ENCODE data around the gene TP53BP2.

TP53BP2 gene

DNA sequence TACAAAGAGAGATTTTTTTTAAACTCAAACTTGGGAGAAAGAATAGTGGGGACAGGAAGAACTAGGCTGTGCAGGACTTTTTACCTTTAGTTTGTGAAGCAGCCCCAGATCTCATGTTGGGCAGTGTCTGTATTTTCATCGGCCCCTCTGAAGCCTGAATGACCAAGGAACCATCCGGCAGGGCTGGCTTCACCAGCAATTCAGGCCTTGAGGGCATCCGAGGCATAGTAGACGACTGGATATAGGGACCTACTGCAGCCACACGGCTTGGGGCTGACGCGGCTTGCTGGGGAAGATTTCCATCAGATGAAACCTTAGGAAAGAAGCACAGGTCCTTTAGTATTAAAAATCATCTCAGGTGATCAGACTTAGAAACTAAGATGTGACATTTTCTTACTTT, 43.7 kb downstream of the TP53BP2 start:
- in situ Hi-C loops (cut with HindIII; ENCODE audit: low sequenced_read_pairs), result no loop called here

- in situ Hi-C loops (cut with HindIII; ENCODE audit: low sequenced_read_pairs), result loop anchor here (5.0 kb wide), 1 partner anchor 89 kb away; no protein-coding TSS in a partner anchor
These were observed 49.5 kb downstream of the TP53BP2 start for GRCh38 chr1:223796210-223796609.

DNA sequence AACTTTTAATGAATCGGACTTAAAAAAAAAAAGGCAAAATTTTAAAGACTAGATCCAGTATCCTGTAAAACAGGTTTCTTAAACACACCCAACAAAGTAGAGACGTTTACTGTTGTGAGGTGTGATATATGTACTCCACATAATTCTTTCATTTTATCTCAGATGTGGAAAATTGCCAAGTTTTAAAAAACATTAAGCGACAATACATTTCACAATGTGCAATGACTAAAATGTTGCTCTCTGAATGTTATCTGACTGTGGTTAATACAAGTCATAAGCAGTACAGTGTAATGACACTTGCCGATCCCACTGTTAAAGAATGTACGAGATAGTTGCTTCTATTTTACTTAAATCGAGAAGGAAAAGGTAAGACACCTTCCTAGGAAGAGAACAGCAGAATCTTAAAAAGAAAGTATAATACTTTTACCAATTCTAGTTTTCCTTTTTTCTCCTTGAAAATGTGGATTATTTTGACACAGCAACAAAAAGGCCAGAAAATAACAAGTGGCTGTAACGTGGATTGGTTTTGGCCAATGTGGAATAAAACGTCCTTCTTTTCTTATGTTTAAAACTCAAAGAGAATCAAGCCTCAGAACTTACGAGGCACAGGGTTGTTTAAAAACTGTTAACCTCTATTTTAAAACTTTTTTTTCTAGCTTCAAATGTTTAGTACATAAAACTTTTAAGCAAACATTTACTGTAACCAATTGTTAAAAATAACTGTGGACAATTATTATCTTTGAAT, 51.4 kb downstream of the TP53BP2 start:
- in situ Hi-C loops (cut with HindIII; ENCODE audit: low sequenced_read_pairs), result no loop called here

DNA sequence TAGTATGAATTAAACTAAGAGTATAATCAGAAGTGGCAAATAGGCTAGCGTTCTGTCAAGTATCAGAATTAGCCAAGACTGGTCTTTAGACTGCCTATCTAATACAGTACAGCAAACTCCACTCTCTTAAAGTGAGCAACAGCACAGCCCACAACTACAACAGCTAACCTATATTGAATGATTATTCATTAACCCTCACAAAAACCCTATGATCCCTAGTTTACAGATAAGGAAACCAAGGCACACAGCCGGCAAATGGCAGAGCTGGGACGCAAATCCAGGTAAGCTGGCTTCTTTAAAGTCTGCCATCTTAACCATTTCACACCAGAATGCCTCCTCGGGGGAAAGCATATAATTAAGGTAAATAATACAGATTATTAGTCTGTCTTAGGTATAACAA, 52.0 kb downstream of the TP53BP2 start:
- in situ Hi-C loops (cut with HindIII; ENCODE audit: low sequenced_read_pairs), result no loop called here

- in situ Hi-C loops (cut with HindIII; ENCODE audit: low sequenced_read_pairs), result no loop called here
These were observed 53.7 kb downstream of the TP53BP2 start for GRCh38 chr1:223792046-223792445.

- in situ Hi-C loops (cut with HindIII; ENCODE audit: low sequenced_read_pairs), result no loop called here
These were observed 56.9 kb downstream of the TP53BP2 start for GRCh38 chr1:223788746-223789415.

DNA sequence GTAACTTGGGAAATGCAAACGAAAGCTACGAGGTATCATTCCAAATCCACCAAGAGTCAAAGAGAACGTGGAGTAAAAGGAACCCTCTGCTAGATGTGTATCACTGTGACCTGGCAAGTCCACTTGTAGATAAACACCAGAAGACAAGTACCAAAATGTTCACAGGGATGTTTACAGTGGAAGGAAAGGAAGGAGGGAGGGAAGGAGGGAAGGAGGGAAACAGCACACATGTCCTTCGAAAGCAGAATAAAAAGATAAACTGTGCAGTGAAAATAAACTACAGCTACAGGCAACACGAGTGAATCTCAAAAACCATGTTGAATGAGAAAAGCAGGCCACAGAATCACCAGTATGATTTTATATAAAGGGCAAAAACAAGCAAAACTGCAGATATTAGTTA, 59.9 kb downstream of the TP53BP2 start:
- in situ Hi-C loops (cut with HindIII; ENCODE audit: low sequenced_read_pairs), result no loop called here

DNA sequence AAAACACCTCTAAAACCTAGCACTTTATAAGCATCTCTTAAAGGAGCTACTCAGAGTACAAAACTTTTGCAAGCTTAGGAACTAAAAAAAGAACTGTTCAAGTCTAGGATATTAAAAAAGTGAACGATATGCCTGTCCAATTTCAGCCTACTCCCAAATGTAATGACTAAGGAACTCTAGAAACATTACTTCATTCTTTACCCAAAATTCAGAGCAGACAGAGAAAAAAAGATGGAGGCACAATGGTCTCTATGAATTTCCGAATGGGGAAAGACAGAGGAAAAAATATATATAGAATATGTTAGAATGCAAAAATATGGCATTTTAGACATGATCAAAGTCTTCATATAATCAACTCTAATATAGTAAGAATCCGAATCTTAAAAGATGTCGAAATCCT, 61.2 kb downstream of the TP53BP2 start:
- in situ Hi-C loops (cut with HindIII; ENCODE audit: low sequenced_read_pairs), result no loop called here

DNA sequence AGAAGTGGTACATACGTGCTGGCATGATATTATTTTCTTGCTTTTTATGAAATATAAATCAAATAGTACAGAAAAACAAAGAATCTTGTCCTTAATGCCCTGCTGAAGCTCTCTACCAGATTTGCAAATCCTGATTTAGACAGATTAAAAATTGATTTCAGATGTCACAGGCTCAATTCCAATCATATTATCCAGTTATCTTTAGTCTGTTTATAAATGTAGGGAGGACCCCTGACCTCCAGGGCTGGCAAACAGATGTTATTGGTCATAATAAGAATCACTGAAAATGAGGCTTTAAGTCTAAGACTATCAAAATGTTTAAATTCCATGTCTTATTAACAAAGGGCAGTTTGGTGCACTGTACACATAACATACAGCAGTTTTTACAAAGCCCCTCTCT, 62.1 kb downstream of the TP53BP2 start:
- in situ Hi-C loops (cut with HindIII; ENCODE audit: low sequenced_read_pairs), result no loop called here

DNA sequence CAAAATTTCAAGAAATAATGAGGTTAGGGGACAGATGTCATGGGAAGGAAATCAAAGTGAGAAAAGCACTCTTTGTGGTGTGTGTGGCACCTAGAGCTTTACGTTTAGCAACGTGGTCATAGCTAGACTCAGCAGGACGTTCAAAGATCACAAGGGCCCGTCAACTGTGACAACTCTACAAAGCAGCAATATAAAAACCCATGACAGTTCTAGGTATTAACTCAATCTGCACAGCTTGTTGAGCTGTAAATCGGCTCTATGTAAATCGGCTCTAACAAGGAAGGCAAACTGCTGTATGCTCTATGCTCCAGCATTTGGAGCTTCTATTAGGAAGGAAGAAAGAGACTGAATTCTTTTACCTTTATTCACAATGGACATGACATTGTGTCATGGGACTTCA, 64.8 kb downstream of the TP53BP2 start:
- in situ Hi-C loops (cut with HindIII; ENCODE audit: low sequenced_read_pairs), result no loop called here

- in situ Hi-C loops (cut with HindIII; ENCODE audit: low sequenced_read_pairs), result no loop called here
These were observed 65.4 kb downstream of the TP53BP2 start for GRCh38 chr1:223780318-223780717.

GRCh38 chr1:223776826-223777454, 68.8 kb downstream of the TP53BP2 start:
- in situ Hi-C loops (cut with HindIII; ENCODE audit: low sequenced_read_pairs), result no loop called here

- in situ Hi-C loops (cut with HindIII; ENCODE audit: low sequenced_read_pairs), result no loop called here
These were observed 69.5 kb downstream of the TP53BP2 start for GRCh38 chr1:223776075-223776814.

DNA sequence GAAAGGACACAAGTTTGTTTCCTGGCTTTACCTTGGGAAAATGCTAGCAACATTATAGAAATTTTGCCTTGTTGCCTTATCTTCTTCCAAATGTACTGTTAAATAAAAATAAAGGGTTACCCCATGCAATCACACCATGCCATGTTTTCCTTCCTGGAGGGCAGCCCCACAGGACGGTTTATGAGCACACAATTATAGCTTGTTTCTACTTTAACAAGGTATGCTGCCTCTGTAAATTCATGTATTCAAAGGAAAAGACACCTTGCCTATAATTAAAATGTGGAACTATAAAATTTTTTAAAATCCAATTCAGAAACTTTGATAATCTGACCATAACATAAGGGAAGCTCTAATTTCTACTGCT, 70.1 kb downstream of the TP53BP2 start:
- in situ Hi-C loops (cut with HindIII; ENCODE audit: low sequenced_read_pairs), result no loop called here

DNA sequence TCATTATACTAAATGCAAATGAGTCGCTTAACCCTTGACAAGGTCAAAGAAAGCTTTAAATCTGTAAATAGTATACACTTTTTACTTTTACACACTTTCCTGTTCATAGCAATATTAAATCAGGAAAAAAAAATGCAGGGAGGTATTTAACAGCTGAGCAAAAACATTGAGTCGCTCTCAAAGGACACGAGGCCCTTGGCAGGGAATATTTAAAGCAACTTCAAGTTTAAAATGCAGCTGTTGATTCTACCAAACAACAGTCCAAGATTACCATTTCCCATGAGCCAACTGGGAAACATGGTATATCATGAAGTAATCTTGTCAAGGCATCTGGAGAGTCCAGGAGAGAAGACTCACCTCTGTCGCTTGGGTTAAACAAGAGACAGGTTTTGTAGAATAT, 70.7 kb downstream of the TP53BP2 start:
- in situ Hi-C loops (cut with HindIII; ENCODE audit: low sequenced_read_pairs), result no loop called here

- in situ Hi-C loops (cut with HindIII; ENCODE audit: low sequenced_read_pairs), result no loop called here
These were observed 71.5 kb downstream of the TP53BP2 start for GRCh38 chr1:223774134-223774814.

GRCh38 chr1:223772771-223773160, 73.0 kb downstream of the TP53BP2 start:
- in situ Hi-C loops (cut with HindIII; ENCODE audit: low sequenced_read_pairs), result no loop called here

GRCh38 chr1:223771814-223772770, 73.7 kb downstream of the TP53BP2 start:
- in situ Hi-C loops (cut with HindIII; ENCODE audit: low sequenced_read_pairs), result no loop called here

GRCh38 chr1:223771469-223771813, 74.3 kb downstream of the TP53BP2 start:
- in situ Hi-C loops (cut with HindIII; ENCODE audit: low sequenced_read_pairs), result no loop called here
